Aorta (tissue), 5 donors: Measurements from ENCODE around the gene PLB1. TPM values are rescaled to one million over a fixed set of nuclear protein-coding genes. Genes with fewer than 3 reads are reported as not detected.

ENCODE experiments used
- ATAC-seq: fragments of 200-7000 bp; cut with Tn5 transposase; one replicate; pipeline ENCODE4 v1.9.1; 2022; ENCODE audit warnings: moderate library complexity; ENCODE audit not compliant: low FRiP score
- DNase-seq, 2 donors: peaks; one replicate each; pipeline ENCODE4 v3.0.0-alpha.2; 2020
- H3K27ac ChIP-seq, 2 donors: one replicate each; pipeline ENCODE4 v1.5.1; 2013; ENCODE audit warnings: low read length in 2 of 2, mild to moderate bottlenecking in 2 of 2, moderate library complexity in 2 of 2, control low read depth in 1 of 2, inconsistent platforms in 1 of 2, low read depth in 1 of 2
- H3K27me3 ChIP-seq, 2 donors: one replicate each; pipeline ENCODE4 v1.6.1; 2013; ENCODE audit warnings: control low read depth in 1 of 2, low read length in 1 of 2, mild to moderate bottlenecking in 1 of 2, moderate library complexity in 1 of 2; ENCODE audit not compliant: insufficient read depth in 2 of 2, control insufficient read depth in 1 of 2
- H3K36me3 ChIP-seq, 2 donors: one replicate each; pipeline ENCODE4 v1.6.1; 2013; ENCODE audit warnings: control low read depth in 1 of 2, low read length in 1 of 2, mild to moderate bottlenecking in 1 of 2; ENCODE audit not compliant: insufficient read depth in 2 of 2, control insufficient read depth in 1 of 2
- H3K4me1 ChIP-seq, 2 donors: one replicate each; pipeline ENCODE4 v1.6.1; 2013; ENCODE audit warnings: low read length in 2 of 2, control low read depth in 1 of 2, mild to moderate bottlenecking in 1 of 2, moderate library complexity in 1 of 2; ENCODE audit not compliant: insufficient read depth in 2 of 2, control insufficient read depth in 1 of 2
- H3K4me3 ChIP-seq, 2 donors: one replicate each; pipeline ENCODE4 v1.5.1; 2013; ENCODE audit warnings: low read length in 2 of 2, control low read depth in 1 of 2, mild to moderate bottlenecking in 1 of 2
- H3K9me3 ChIP-seq: one replicate; pipeline ENCODE4 v1.6.1; 2013; ENCODE audit warnings: mild to moderate bottlenecking, low read length; ENCODE audit not compliant: control insufficient read depth
- WGBS, 2 donors: extraction: QIAGEN DNeasy Blood & Tissue Kit; methylation state at CpG; one replicate each; pipeline ENCODE4 v1.1.7; 2013; 5-methylcytosine and 5-hydroxymethylcytosine counted together
- intact Hi-C, 2 donors: fragments of 100-400 bp; cut with DNase I; formaldehyde crosslinking; loops; one replicate each; pipeline versions ENCODE4 v1.14.2 to v1.15.0; 2022
- polyA plus RNA-seq, 2 donors: library from polyadenylated mRNA; stranded (reverse); fragments of 200-250 nt; gene quantifications; one replicate each; pipeline ENCODE4 v1.2.3, GENCODE V29; 2013
- total RNA-seq, 2 donors: library from RNA; stranded (reverse); fragmentation: NEBNext Ultra II Directional; extraction: Animal tissue kit (Norgen Biotek cat#: 25700); gene quantifications; one replicate each; pipeline ENCODE4 v1.2.1, GENCODE V29; 2021
- donor health status: healthy with polysubstance abuse.
- donor health status: Bipolar disorder and iron deficiency.
- donor health status: DM: no; HTN: no; CAD: no.
- donor health status: DM: no; HTN: no; CAD: no.
- donor health status: DM: yes; HTN: yes; CAD: no.

Gene PLB1
- total and polyA plus RNA-seq, 4 donors, result 4.9 to 16.3 (median 7.1) TPM

DNA sequence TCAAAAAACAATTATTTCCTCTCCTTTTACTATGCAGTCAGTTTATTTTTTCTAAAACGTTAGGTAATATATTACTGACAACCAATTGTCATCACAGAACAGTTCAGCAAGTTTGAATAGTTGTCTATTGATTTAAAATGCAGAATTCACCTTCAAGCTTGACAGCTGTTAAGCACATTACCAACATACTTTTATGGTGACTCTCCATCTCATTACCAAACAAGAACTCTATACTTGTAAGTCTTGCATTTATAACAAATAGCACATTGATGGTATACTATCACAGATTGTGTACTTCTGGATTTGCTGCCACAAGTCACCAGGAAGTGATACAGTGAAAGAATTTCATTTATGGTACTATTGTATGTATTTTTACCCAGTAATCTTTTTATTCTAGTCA, 156.4 kb downstream of the PLB1 start:
- peaks cover 0 to 9% of the 10 kb centered on the region in 2 donors for H3K4me1 ChIP-seq
- no peaks in the 10 kb centered on the region for H3K27me3 ChIP-seq
- no peak for DNase-seq
- H3K9me3 ChIP-seq, result no peaks in the 10 kb centered on the region
- H3K4me3 ChIP-seq, result no peak overlapping the region
- intact Hi-C loops, result no loop called here
- WGBS, 2 donors, result 10 to 26% methylated on average over 1 of the region's 1 CpG
- ATAC-seq, result no peak
- H3K27ac ChIP-seq, result no peak overlapping the region
- no peaks in the 10 kb centered on the region for H3K36me3 ChIP-seq

DNA sequence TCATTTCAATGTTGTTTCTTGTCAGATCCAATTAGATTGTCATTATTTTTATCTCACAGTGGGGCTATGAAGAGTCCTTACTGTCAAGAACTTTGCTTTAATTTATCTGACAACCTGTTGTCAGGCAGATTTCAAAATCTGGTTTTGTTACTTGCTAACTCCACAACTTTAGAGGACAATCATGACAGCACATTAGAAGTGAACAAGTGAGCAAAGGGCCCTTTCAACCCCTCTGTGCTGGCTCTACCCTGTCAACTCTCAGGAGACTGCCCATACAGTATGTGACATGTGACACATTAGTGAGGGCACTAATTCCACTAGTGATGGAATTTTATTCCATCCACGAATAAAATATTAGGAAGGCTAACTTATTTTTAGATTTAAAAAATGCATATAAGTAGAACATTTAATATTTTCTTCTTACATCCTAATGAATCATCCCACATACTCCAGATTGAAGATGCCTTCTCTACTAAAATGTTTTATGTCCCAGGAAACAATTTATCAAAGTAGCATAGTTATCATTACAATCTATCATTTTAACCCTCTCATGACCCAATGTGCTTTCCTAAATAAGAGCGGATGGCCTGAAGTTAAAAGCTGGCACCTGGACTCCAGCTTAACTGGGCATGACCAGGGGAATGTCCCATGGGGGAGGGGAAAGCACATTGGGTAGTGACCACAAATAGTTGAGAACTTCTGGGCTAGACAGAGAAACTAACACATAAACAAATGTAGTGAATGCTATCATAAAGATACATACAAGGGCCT, 158.2 kb downstream of the PLB1 start:
- Histone ChIP-seq H3K9me3 (no peaks in the 10 kb centered on the region), H3K27me3 (no peaks in the 10 kb centered on the region), H3K27ac (no peak overlapping the region), H3K4me3 (no peak overlapping the region), H3K4me1 (peaks cover 0 to 5% of the 10 kb centered on the region in 2 donors), H3K36me3 (no peaks in the 10 kb centered on the region)
- 27 to 36% methylated on average over 2 of the region's 2 CpGs for WGBS, 2 donors
- intact Hi-C loops, result no loop called here
- DNase-seq, result no peak
- ATAC-seq, result no peak

DNA sequence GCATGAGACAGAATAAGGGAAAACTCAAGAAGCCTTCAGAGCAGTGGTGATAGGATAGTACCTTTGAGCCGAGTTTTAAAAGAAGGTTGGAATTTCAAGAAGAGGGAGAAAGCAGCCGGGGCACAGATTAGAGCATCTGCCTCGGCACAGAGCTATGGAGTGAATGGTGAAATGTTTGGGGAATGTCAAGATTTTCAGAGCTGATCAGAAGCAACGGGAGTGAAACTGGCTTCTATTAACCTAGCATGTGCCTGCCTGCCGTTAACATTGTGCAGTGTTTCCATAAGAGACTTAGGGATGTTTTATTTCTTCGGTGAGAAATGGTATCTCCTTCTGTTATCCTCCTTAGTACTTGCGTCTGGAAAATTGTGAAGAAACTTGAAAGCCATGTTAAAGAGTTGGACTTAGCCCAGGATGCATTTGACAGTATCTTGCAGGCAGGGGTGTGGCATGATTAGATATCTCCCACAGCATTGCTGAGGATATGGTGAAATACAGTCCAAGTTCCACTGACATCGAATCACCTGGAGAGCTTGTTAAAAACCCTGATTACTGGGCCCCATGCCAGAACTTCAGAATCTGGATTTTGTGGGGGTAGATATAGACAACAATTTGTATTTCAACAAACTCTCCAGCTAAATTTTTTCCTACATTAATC, 158.9 kb downstream of the PLB1 start:
- WGBS, 2 donors, result 24 to 31% methylated on average over 8 of the region's 8 CpGs
- Histone ChIP-seq H3K4me3 (no peak overlapping the region), H3K27me3 (no peaks in the 10 kb centered on the region), H3K27ac (no peak overlapping the region), H3K9me3 (no peaks in the 10 kb centered on the region), H3K4me1 (peaks cover 0 to 2% of the 10 kb centered on the region in 2 donors), H3K36me3 (no peaks in the 10 kb centered on the region)
- intact Hi-C loops, result no loop called here
- ATAC-seq (no peak), DNase-seq (no peak)

DNA sequence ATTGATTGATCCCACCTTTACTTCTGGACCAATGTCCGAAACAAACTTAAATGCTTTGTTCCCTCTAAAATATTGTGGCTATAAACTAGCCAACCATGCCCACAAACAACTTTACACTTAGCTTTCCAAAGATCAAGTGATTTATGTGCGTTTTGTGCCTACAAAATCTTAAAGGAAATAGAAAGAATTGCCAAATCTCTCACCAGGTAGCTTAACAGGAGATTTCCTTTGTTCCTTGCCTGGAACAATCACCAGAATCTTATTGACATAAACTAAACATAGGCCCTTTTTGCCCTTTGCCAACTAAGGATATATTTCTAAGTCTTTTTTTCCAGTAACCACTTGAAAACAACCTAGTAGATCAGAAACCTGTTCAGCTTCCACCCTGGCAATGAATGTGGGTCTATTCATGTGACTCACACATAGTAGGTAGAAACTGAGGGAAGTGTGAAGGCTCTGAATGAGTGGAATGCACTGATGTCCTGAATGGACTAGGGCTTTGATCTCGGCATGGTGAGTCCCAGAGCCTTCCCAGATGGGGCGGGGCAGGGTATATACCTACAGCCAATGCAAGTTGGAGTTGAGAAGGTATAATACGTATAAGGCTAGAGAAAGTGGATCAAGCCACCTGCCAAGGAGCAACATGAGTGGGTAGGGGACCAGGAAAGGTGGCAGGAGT, 161.2 kb downstream of the PLB1 start:
- Histone ChIP-seq H3K4me1 (peaks cover 0 to 2% of the 10 kb centered on the region in 2 donors), H3K9me3 (no peaks in the 10 kb centered on the region), H3K27me3 (no peaks in the 10 kb centered on the region), H3K27ac (no peak overlapping the region), H3K4me3 (no peak overlapping the region), H3K36me3 (no peaks in the 10 kb centered on the region)
- WGBS, 2 donors, result 89 to 90% methylated on average over 5 of the region's 5 CpGs
- DNase-seq, result peak in 1 of 2 donors; percentile 49
- no peak for ATAC-seq
- intact Hi-C loops, result no loop called here

DNA sequence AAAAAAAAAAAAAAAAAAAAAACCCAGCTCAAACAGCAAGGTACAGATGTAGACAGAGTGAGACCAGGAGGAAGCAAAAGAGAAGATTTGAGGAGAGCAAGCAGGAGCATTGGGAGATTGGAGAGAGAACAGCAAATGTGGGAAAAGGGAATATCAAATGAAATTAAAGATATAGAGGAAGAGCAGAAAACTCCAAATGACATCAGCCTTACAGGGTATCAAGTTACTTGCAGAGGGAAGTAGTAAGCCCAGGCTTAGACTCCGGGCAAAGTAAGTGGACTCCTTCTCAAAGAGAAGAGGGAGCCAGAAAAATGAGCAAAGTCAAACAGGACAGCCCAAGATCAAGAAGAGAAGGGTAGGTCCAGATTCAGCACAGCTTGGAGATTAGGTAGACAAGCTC, 162.5 kb downstream of the PLB1 start:
- ATAC-seq (no peak), DNase-seq (no peak)
- Histone ChIP-seq H3K4me3 (no peak overlapping the region), H3K4me1 (peaks cover 2 to 3% of the 10 kb centered on the region in 2 donors), H3K9me3 (no peaks in the 10 kb centered on the region), H3K27me3 (no peaks in the 10 kb centered on the region), H3K27ac (peak overlapping the region in 1 of 2 donors; percentile 3), H3K36me3 (no peaks in the 10 kb centered on the region)
- intact Hi-C loops, result no loop called here
- 5 to 6% methylated on average over 1 of the region's 1 CpG for WGBS, 2 donors

DNA sequence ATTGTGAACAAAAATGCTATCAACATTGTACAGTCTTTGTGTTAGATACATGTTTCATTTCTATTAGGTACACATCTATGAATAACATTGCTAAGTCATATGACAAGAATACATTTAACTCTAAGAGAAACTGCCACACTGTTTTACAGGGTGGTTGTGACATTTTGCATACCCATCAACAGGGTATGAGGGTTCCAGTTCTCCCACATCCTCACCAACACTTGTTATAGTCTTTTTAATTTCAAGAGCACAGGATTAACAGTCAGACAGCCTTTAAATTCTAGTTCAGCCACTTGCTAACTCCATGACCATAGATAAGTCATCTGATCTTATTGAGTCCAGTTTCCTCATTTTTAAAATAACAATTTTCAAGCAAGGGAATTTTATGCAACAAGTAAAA, 163.3 kb downstream of the PLB1 start:
- no peak for ATAC-seq
- Histone ChIP-seq H3K27me3 (no peaks in the 10 kb centered on the region), H3K9me3 (no peaks in the 10 kb centered on the region), H3K27ac (no peak overlapping the region), H3K36me3 (no peaks in the 10 kb centered on the region), H3K4me3 (no peak overlapping the region), H3K4me1 (peaks cover 2 to 7% of the 10 kb centered on the region in 2 donors)
- intact Hi-C loops, result no loop called here
- no peak for DNase-seq

DNA sequence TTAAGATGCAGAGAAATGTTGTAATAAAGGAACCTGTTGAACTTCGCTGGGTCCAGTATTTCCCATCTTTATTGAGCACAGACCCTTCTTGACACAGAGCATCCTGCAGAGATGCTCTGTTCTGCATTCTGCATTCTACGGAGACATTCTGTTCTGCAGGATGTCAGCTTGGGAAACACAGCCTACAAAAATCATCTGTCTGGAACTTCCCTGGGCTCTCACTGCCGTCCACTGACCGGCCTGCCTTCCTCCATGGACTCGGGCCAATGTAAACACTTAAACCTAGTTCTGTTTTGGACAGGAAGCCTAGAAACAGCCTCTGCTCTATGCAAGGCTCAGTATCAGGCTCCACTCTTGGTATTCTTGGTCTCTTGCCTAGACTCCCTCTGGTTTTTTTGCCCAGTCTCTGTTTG, 165.7 kb downstream of the PLB1 start:
- DNase-seq (peak; percentile 81 to 84), ATAC-seq (peak; percentile 77)
- intact Hi-C loops, result loop anchor here (1.0 to 5.0 kb wide), 7 partner anchors 34 to 91 kb away; partner anchors contain the start of gene PPP1CB (in 2 of the 2)
- 3 to 4% methylated on average over 5 of the region's 5 CpGs for WGBS, 2 donors
- Histone ChIP-seq H3K27me3 (no peaks in the 10 kb centered on the region), H3K36me3 (no peaks in the 10 kb centered on the region), H3K4me3 (no peak overlapping the region), H3K4me1 (peaks cover 0 to 9% of the 10 kb centered on the region in 2 donors), H3K27ac (peak overlapping the region in 1 of 2 donors; percentile 94), H3K9me3 (no peaks in the 10 kb centered on the region)

DNA sequence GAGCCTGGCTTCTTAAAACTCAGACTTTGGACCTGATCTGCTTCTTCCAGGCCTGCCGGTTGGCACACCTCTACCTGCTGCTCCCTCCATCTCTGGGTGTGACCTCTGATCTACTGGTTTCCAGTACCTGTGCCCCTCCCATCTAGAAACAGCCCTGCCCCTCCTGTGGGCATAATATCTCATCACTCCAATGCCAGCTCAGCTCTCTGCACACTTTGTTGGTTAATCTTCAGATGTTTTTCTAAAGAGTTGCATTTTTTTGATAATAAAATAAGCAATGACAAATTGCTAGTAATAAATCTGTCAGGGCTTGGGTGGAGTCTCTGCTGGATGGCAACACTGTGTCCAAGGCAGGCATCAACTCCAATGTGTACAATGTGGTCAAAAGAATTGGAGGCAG, 166.2 kb downstream of the PLB1 start:
- Histone ChIP-seq H3K4me3 (no peak overlapping the region), H3K27ac (peak overlapping the region; percentile 59 to 94), H3K4me1 (peaks cover 0 to 9% of the 10 kb centered on the region in 2 donors), H3K9me3 (no peaks in the 10 kb centered on the region), H3K27me3 (no peaks in the 10 kb centered on the region), H3K36me3 (no peaks in the 10 kb centered on the region)
- intact Hi-C loops, result loop anchor here (2.0 to 5.0 kb wide), 6 partner anchors 35 to 90 kb away; partner anchors contain the start of gene PPP1CB (in 2 of the 2)
- ATAC-seq (peak; percentile 1), DNase-seq (no peak)
- 0 to 7% methylated on average over 1 of the region's 1 CpG for WGBS, 2 donors
